Activated B cell treated with CpG ODN at 0.5 μM for 24 hours (primary cell): ENCODE measurements around the gene CFAP410. TPM values are rescaled to one million over a fixed set of nuclear protein-coding genes. Genes with fewer than 3 reads are reported as not detected.

Experiments used
- ATAC-seq: fragments of 200-7000 bp; cut with Tn5 transposase; one replicate; pipeline ENCODE4 v1.10.0; 2021; ENCODE audit warnings: low read depth, mild to moderate bottlenecking, moderate library complexity
- CTCF ChIA-PET: fragments of 350-600 bp; sonication (Branson Sonifier 250); formaldehyde crosslinking; loops from one replicate; lab custom pipeline; 2021; ENCODE audit warnings: antibody characterized with exemption; lab: Charles Lee
- POLR2A ChIA-PET: fragments of 350-600 bp; sonication (Branson Sonifier 250); formaldehyde crosslinking; loops from one replicate; lab custom pipeline; 2021; ENCODE audit warnings: antibody characterized with exemption; lab: Charles Lee
- DNase-seq: peaks from one replicate; pipeline ENCODE4 v3.0.0; 2022
- H3K27ac Mint-ChIP-seq: one replicate; pipeline ENCODE4 v1.8.0; 2020; ENCODE audit warnings: mixed read lengths
- H3K27me3 Mint-ChIP-seq: one replicate; pipeline ENCODE4 v1.8.0; 2021; ENCODE audit warnings: mixed read lengths
- H3K36me3 Mint-ChIP-seq: one replicate; pipeline ENCODE4 v1.8.0; 2021; ENCODE audit warnings: low read depth, mixed read lengths
- H3K4me1 Mint-ChIP-seq: one replicate; pipeline ENCODE4 v1.8.0; 2021; ENCODE audit warnings: mixed read lengths
- H3K4me3 Mint-ChIP-seq: one replicate; pipeline ENCODE4 v1.8.0; 2020; ENCODE audit warnings: mild to moderate bottlenecking, mixed read lengths
- H3K9me3 Mint-ChIP-seq: one replicate; pipeline ENCODE4 v1.8.0; 2020; ENCODE audit warnings: mixed read lengths
- CTCF ChIP-seq: fragments of 200-600 bp; IDR thresholded peaks from one replicate; pipeline ENCODE4 v1.8.0; 2022; ENCODE audit warnings: antibody characterized with exemption, mild to moderate bottlenecking
- intact Hi-C: fragments of 100-400 bp; cut with micrococcal nuclease; formaldehyde crosslinking; loops from one replicate; pipeline ENCODE4 v1.15.1; 2024
- total RNA-seq: library from RNA; stranded (reverse); gene quantifications from 2 replicates; pipeline ENCODE4 v1.2.3, GENCODE V29; 2022

Gene CFAP410
- total RNA-seq, 1 donor from 2014 or later = 62.3 TPM

- Mint-ChIP-seq H3K36me3 (peaks cover 3% of the 10 kb centered on the region), H3K9me3 (peaks cover 6% of the 10 kb centered on the region), H3K4me1 (peaks cover 23% of the 10 kb centered on the region), H3K4me3 (no peak overlapping the region), H3K27me3 (no peaks in the 10 kb centered on the region), H3K27ac (no peak overlapping the region)
- POLR2A ChIA-PET = no interaction called here
- ATAC-seq (no peak), DNase-seq (no peak)
- CTCF ChIA-PET = no interaction called here
- intact Hi-C loops = no loop called here
- no peak for TF ChIP-seq CTCF
Observed at GRCh38 chr21:44377922-44378645, 38.9 kb upstream of the CFAP410 start.

- ATAC-seq (no peak), DNase-seq (no peak)
- Mint-ChIP-seq H3K27ac (no peak overlapping the region), H3K36me3 (peaks cover 2% of the 10 kb centered on the region), H3K27me3 (no peaks in the 10 kb centered on the region), H3K4me3 (no peak overlapping the region), H3K9me3 (peaks cover 6% of the 10 kb centered on the region), H3K4me1 (peaks cover 23% of the 10 kb centered on the region)
- POLR2A ChIA-PET = no interaction called here
- no peak for TF ChIP-seq CTCF
- CTCF ChIA-PET = no interaction called here
- intact Hi-C loops = no loop called here
Observed at GRCh38 chr21:44377201-44377921, 38.2 kb upstream of the CFAP410 start.

GRCh38 chr21:44376606-44377005 is 37.4 kb upstream of the CFAP410 start:
- Mint-ChIP-seq H3K27me3 (no peaks in the 10 kb centered on the region), H3K9me3 (peaks cover 3% of the 10 kb centered on the region), H3K27ac (no peak overlapping the region), H3K36me3 (peaks cover 2% of the 10 kb centered on the region), H3K4me1 (peaks cover 23% of the 10 kb centered on the region), H3K4me3 (no peak overlapping the region)
- ChIA-PET CTCF (no interaction called here), POLR2A (no interaction called here)
- intact Hi-C loops = no loop called here
- no peak for ATAC-seq
- no peak for TF ChIP-seq CTCF
- no peak for DNase-seq

- Mint-ChIP-seq H3K36me3 (peaks cover 2% of the 10 kb centered on the region), H3K27ac (peak overlapping the region; percentile 31), H3K4me1 (peaks cover 23% of the 10 kb centered on the region), H3K4me3 (no peak overlapping the region), H3K27me3 (no peaks in the 10 kb centered on the region), H3K9me3 (peaks cover 3% of the 10 kb centered on the region)
- intact Hi-C loops = no loop called here
- POLR2A ChIA-PET = no interaction called here
- CTCF ChIA-PET = no interaction called here
- DNase-seq = no peak
- no peak for ATAC-seq
- TF ChIP-seq CTCF = no peak
Observed at GRCh38 chr21:44375761-44376241, 36.6 kb upstream of the CFAP410 start.

- intact Hi-C loops = no loop called here
- TF ChIP-seq CTCF = no peak
- Mint-ChIP-seq H3K4me1 (peaks cover 25% of the 10 kb centered on the region), H3K36me3 (peaks cover 2% of the 10 kb centered on the region), H3K9me3 (peaks cover 3% of the 10 kb centered on the region), H3K27me3 (no peaks in the 10 kb centered on the region), H3K4me3 (peak overlapping the region; percentile 9), H3K27ac (peak overlapping the region; percentile 31)
- ChIA-PET CTCF (no interaction called here), POLR2A (no interaction called here)
- ATAC-seq = no peak
- no peak for DNase-seq
Observed at GRCh38 chr21:44375281-44375651, 36.1 kb upstream of the CFAP410 start.
